Left lung (tissue), 10 donors: ENCODE data around the gene CDS1. TPM values are rescaled to one million over a fixed set of nuclear protein-coding genes. Genes with fewer than 3 reads are reported as not detected.

ENCODE experiments used
- ATAC-seq: fragments of 200-7000 bp; cut with Tn5 transposase; one replicate; pipeline ENCODE4 v1.9.1; 2020; ENCODE audit warnings: moderate library complexity
- DNase-seq, 4 donors: peaks; one replicate each; pipeline ENCODE4 v3.0.0-alpha.2; 2013 to 2020
- H3K27ac ChIP-seq, 2 donors: fragments of 200-600 bp; sonication (generic) in 1 of 2; one replicate each; pipeline versions ENCODE4 v1.5.0 to v1.8.0; 2020 to 2021
- H3K27me3 ChIP-seq, 2 donors: fragments of 200-600 bp; sonication (generic) in 1 of 2; one replicate each; pipeline versions ENCODE4 v1.5.0 to v1.8.0; 2020 to 2021
- H3K36me3 ChIP-seq, 2 donors: fragments of 200-600 bp; sonication (generic) in 1 of 2; one replicate each; pipeline versions ENCODE4 v1.5.0 to v1.8.0; 2020 to 2021
- H3K4me1 ChIP-seq, 2 donors: fragments of 200-600 bp; one replicate each; pipeline ENCODE4 v1.8.0; 2021
- H3K4me3 ChIP-seq, 2 donors: fragments of 200-600 bp; sonication (generic) in 1 of 2; one replicate each; pipeline versions ENCODE4 v1.5.0 to v1.8.0; 2020 to 2021; ENCODE audit warnings: mild to moderate bottlenecking in 1 of 2
- H3K9me3 ChIP-seq, 2 donors: fragments of 200-600 bp; sonication (generic) in 1 of 2; one replicate each; pipeline versions ENCODE4 v1.5.0 to v1.8.0; 2020 to 2021
- intact Hi-C, 2 donors: fragments of 100-400 bp; cut with DNase I; formaldehyde crosslinking; loops; one replicate each; pipeline versions ENCODE4 v1.11.2 to v1.14.2; 2022
- polyA plus RNA-seq, 6 donors: library from polyadenylated mRNA; unstranded; fragments of 120-200 nt; gene quantifications; one replicate each; pipeline ENCODE4 v1.2.1, GENCODE V29; 2013; ENCODE audit not compliant: insufficient read length in 6 of 6
- total RNA-seq, 2 donors: library from RNA; stranded (reverse); fragmentation: NEBNext Ultra II Directional; extraction: Animal tissue kit (Norgen Biotek cat#: 25700); gene quantifications; one replicate each; pipeline ENCODE4 v1.2.1, GENCODE V29; 2021
- TF ChIP-seq, protein P1 (sequence below), 2 donors: fragments of 200-600 bp; sonication (generic) in 1 of 2; IDR thresholded peaks; one replicate each; pipeline versions ENCODE4 v1.5.0 to v1.8.0; 2021; ENCODE audit warnings: antibody characterized with exemption in 2 of 2
- donor health status: DM: no; HTN: yes; CAD: no.
- donor health status: DM: no; HTN: no; CAD: no.

Gene CDS1
- total and polyA plus RNA-seq, 8 donors, result 10.3 to 25.7 (median 20.9) TPM

DNA sequence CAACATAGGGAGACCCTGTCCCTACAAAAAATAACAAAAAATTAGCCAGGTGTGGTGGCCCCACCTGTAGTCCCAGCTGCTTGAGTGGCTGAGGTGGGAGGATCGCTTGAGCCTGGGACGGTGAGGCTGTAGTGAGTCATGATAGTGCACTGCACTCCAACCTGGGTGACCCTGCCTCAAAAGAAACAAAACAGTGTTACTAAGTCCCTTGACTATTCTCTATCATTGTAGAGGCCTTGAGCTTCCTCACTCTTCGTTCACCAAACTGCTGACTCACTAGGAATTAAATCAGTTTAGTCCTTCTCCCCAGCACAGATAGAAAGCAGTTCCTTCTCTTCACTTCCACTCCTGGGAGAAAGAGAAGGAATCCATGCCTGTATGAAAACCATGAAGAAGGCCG is 14.5 kb downstream of the CDS1 start:
- Histone ChIP-seq H3K36me3 (no peaks in the 10 kb centered on the region), H3K27ac (no peak overlapping the region), H3K4me1 (no peaks in the 10 kb centered on the region), H3K9me3 (no peaks in the 10 kb centered on the region), H3K4me3 (no peak overlapping the region), H3K27me3 (no peaks in the 10 kb centered on the region)
- intact Hi-C loops, result no loop called here
- TF ChIP-seq, protein P1, sequence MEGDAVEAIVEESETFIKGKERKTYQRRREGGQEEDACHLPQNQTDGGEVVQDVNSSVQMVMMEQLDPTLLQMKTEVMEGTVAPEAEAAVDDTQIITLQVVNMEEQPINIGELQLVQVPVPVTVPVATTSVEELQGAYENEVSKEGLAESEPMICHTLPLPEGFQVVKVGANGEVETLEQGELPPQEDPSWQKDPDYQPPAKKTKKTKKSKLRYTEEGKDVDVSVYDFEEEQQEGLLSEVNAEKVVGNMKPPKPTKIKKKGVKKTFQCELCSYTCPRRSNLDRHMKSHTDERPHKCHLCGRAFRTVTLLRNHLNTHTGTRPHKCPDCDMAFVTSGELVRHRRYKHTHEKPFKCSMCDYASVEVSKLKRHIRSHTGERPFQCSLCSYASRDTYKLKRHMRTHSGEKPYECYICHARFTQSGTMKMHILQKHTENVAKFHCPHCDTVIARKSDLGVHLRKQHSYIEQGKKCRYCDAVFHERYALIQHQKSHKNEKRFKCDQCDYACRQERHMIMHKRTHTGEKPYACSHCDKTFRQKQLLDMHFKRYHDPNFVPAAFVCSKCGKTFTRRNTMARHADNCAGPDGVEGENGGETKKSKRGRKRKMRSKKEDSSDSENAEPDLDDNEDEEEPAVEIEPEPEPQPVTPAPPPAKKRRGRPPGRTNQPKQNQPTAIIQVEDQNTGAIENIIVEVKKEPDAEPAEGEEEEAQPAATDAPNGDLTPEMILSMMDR (IDR thresholded peaks at IDR 0.05), result no peak
- ATAC-seq (peak; percentile 76), DNase-seq (no peak)

DNA sequence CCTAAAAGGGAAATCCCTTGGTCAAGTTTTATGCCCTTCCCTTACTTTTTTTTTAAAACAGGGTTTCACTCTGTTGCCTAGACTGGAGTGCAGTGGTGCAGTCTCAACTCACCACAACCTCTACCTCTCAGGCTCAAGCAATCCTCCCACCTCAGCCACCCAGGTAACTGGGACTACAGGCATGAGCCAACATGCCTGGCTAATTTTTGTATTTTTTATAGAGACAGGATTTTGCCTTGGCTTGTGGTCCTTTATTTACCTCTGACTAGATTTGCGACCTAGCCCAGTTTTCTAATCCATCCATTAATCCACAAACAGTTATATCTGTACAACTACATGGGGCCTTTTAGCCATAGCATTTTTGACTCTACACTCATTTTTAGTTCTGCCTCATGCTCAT is 23.7 kb downstream of the CDS1 start:
- Histone ChIP-seq H3K36me3 (no peaks in the 10 kb centered on the region), H3K4me1 (no peaks in the 10 kb centered on the region), H3K27ac (no peak overlapping the region), H3K4me3 (no peak overlapping the region), H3K9me3 (no peaks in the 10 kb centered on the region), H3K27me3 (no peaks in the 10 kb centered on the region)
- intact Hi-C loops, result no loop called here
- TF ChIP-seq, protein P1 (IDR thresholded peaks at IDR 0.05), result no peak
- DNase-seq (no peak), ATAC-seq (no peak)

DNA sequence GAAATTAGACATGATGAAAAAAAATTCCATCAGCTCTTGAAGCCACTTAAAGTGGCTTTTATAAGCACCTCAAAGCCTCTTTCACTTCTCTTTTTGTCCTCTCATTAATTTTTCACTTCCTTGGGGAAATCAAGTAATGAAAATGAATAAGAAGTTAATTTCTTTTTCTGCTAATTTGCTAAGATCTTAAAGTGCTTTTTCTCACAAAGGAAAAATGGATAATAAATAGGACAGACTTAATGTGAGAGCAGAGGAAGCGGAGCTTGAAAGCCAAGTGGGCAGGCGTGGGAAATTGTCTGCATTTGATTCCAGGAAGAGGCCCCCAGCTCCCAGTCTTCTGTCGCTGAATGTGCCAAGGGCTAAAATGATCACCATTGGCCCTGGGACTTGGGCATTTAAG is 28.6 kb downstream of the CDS1 start:
- DNase-seq (no peak), ATAC-seq (no peak)
- TF ChIP-seq, protein P1 (IDR thresholded peaks at IDR 0.05), result no peak
- no peaks in the 10 kb centered on the region for H3K27me3 ChIP-seq
- no peaks in the 10 kb centered on the region for H3K4me1 ChIP-seq
- no peak overlapping the region for H3K27ac ChIP-seq
- no peaks in the 10 kb centered on the region for H3K36me3 ChIP-seq
- no peak overlapping the region for H3K4me3 ChIP-seq
- intact Hi-C loops, result no loop called here
- no peaks in the 10 kb centered on the region for H3K9me3 ChIP-seq

DNA sequence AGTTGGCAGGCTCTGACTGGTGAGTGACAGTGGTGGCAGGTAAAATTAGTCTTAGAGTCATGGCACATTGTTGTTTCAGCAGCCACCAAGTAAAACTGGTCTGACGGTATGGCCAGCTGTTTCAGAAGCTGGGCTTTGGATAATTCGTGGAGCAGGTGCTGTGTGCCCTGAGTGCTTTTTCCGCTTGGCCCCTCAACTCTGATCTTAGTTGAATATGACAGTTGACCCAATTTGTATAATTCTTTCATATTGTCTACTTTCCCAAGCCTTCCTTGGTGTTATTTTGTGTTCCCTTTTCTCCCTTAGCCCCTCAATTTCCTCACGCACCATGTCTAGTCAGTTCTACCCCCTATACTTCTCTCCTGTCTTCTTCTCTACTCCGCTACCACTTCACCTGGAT is 32.0 kb downstream of the CDS1 start:
- TF ChIP-seq, protein P1 (IDR thresholded peaks at IDR 0.05), result no peak
- H3K36me3 ChIP-seq, result no peaks in the 10 kb centered on the region
- no peak for ATAC-seq

DNA sequence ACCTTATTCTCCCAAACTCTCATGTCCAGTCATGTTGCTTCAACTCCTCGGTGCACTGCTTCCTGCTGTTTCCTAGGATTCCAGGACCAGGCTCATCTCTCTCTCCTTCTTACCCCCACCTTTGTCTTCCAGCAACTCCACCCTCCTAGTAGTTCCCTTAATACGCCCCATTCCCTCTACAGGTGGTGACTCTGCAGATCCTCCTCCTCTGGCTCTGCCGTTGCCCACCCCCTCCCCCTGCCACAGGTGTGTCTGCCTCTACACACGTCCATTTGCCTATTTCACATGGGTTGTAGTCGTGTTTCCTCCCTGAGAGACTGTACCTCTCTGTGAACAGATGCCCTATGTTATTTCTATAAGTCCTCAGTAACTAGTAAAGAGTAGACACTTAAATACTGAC is 32.4 kb downstream of the CDS1 start:
- no peaks in the 10 kb centered on the region for H3K4me1 ChIP-seq
- H3K4me3 ChIP-seq, result no peak overlapping the region
- DNase-seq, result no peak
- no peak for ATAC-seq
- no peaks in the 10 kb centered on the region for H3K27me3 ChIP-seq
- TF ChIP-seq, protein P1 (IDR thresholded peaks at IDR 0.05), result no peak
- no peaks in the 10 kb centered on the region for H3K36me3 ChIP-seq
- no peaks in the 10 kb centered on the region for H3K9me3 ChIP-seq
- no peak overlapping the region for H3K27ac ChIP-seq
- intact Hi-C loops, result no loop called here

More for the DNA sequence above, 32.0 kb downstream of the CDS1 start:
- Histone ChIP-seq H3K4me3 (no peak overlapping the region), H3K9me3 (no peaks in the 10 kb centered on the region), H3K27ac (no peak overlapping the region), H3K4me1 (no peaks in the 10 kb centered on the region), H3K27me3 (no peaks in the 10 kb centered on the region)
- no peak for DNase-seq
- intact Hi-C loops, result no loop called here
